ENCODE results near the gene PREP.

DNA sequence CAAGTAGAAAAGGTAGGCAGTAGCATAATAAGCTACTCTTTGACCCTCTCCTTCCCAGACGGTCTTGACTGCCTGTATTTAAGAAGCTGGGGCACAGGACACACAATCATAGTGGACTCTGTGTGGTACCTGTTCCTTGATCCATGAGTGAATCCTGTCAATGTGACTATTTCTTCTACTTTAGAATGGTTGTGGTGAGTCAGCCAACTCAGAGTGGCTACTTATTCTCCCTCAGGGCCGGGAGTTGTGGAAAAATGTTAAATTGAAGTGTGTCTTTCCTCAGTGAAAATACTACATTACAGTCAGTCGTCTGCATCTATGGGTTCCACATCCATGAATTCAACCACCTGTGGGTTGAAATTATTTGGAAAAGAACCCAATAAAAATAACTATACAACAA, 30.8 kb upstream of the PREP start:
- TF ChIP-seq CTCF (IDR thresholded peaks at IDR 0.05; ENCODE audit: insufficient read depth, low read length, poor library complexity, severe bottlenecking), result no peak
- TF ChIP-seq EZH2phosphoT487 (conservative IDR thresholded peaks at IDR 0.05; ENCODE audit: low read length), result no peak
